ENCODE results near the gene GRM7. TPM values are rescaled to one million over a fixed set of nuclear protein-coding genes. Genes with fewer than 3 reads are reported as not detected.

Gene GRM7
- total RNA-seq, 3 donors from 2014 or later: 0.59 to 1.3 (median 1.1) TPM

GRCh38 chr3:6854184-6854583 lies 6.7 kb upstream of the GRM7 start:
- Histone ChIP-seq H3K9me3 (no peaks in the 10 kb centered on the region), H3K27ac (no peak overlapping the region), H3K36me3 (no peaks in the 10 kb centered on the region), H3K27me3 (no peaks in the 10 kb centered on the region), H3K4me3 (no peak overlapping the region), H3K4me1 (no peaks in the 10 kb centered on the region)
- intact Hi-C loops (cut with DNase I; ENCODE audit: low total_unique reads): no loop called here
- TF ChIP-seq CTCF (IDR thresholded peaks at IDR 0.05) (no peak), POLR2A (IDR thresholded peaks at IDR 0.05) (no peak), POLR2AphosphoS5 (IDR thresholded peaks at IDR 0.05) (no peak)
- no peak for DNase-seq (ENCODE audit: low spot score in 2 of 2)

- no peaks in the 10 kb centered on the region for H3K4me1 ChIP-seq
- TF ChIP-seq POLR2AphosphoS5 (IDR thresholded peaks at IDR 0.05) (no peak), CTCF (IDR thresholded peaks at IDR 0.05) (no peak), POLR2A (IDR thresholded peaks at IDR 0.05) (no peak)
- peaks cover 0 to 25% of the 10 kb centered on the region in 2 donors for H3K27me3 ChIP-seq
- no peak overlapping the region for H3K4me3 ChIP-seq
- intact Hi-C loops (cut with DNase I; ENCODE audit: low total_unique reads): no loop called here
- H3K27ac ChIP-seq: no peak overlapping the region
- no peaks in the 10 kb centered on the region for H3K36me3 ChIP-seq
- H3K9me3 ChIP-seq: no peaks in the 10 kb centered on the region
- DNase-seq (ENCODE audit: low spot score in 2 of 2): no peak
Observed at GRCh38 chr3:6857510-6857909, 3.4 kb upstream of the GRM7 start.

- Histone ChIP-seq H3K27ac (no peak overlapping the region), H3K4me1 (no peaks in the 10 kb centered on the region), H3K27me3 (peaks cover 0 to 51% of the 10 kb centered on the region in 2 donors), H3K9me3 (no peaks in the 10 kb centered on the region), H3K4me3 (peak overlapping the region; percentile 37 to 68 (median 47)), H3K36me3 (no peaks in the 10 kb centered on the region)
- TF ChIP-seq CTCF (IDR thresholded peaks at IDR 0.05) (no peak), POLR2AphosphoS5 (IDR thresholded peaks at IDR 0.05) (no peak), POLR2A (IDR thresholded peaks at IDR 0.05) (no peak)
- no peak for DNase-seq (ENCODE audit: low spot score in 2 of 2)
- intact Hi-C loops (cut with DNase I; ENCODE audit: low total_unique reads): no loop called here
Observed at GRCh38 chr3:6860149-6860953, 564 bp upstream of the GRM7 start.

- Histone ChIP-seq H3K4me1 (no peaks in the 10 kb centered on the region), H3K4me3 (peak overlapping the region; percentile 37 to 68 (median 47)), H3K27ac (no peak overlapping the region), H3K36me3 (no peaks in the 10 kb centered on the region), H3K9me3 (no peaks in the 10 kb centered on the region), H3K27me3 (peaks cover 0 to 51% of the 10 kb centered on the region in 2 donors)
- intact Hi-C loops (cut with DNase I; ENCODE audit: low total_unique reads): no loop called here
- no peak for TF ChIP-seq POLR2A (IDR thresholded peaks at IDR 0.05)
- no peak for TF ChIP-seq CTCF (IDR thresholded peaks at IDR 0.05)
- TF ChIP-seq POLR2AphosphoS5 (IDR thresholded peaks at IDR 0.05): no peak
- DNase-seq (ENCODE audit: low spot score in 2 of 2): no peak
Observed at GRCh38 chr3:6861625-6862000, 698 bp downstream of the GRM7 start.

- Histone ChIP-seq H3K27ac (no peak overlapping the region), H3K36me3 (no peaks in the 10 kb centered on the region), H3K4me3 (peak overlapping the region; percentile 37 to 68 (median 47)), H3K27me3 (peaks cover 0 to 51% of the 10 kb centered on the region in 2 donors), H3K9me3 (no peaks in the 10 kb centered on the region), H3K4me1 (no peaks in the 10 kb centered on the region)
- intact Hi-C loops (cut with DNase I; ENCODE audit: low total_unique reads): no loop called here
- DNase-seq (ENCODE audit: low spot score in 2 of 2): no peak
- TF ChIP-seq POLR2AphosphoS5 (IDR thresholded peaks at IDR 0.05) (no peak), POLR2A (IDR thresholded peaks at IDR 0.05) (no peak), CTCF (IDR thresholded peaks at IDR 0.05) (no peak)
Observed at GRCh38 chr3:6862041-6862879, 1.3 kb downstream of the GRM7 start.
